ENCODE measurements around the gene PAPPA.

PAPPA gene

DNA sequence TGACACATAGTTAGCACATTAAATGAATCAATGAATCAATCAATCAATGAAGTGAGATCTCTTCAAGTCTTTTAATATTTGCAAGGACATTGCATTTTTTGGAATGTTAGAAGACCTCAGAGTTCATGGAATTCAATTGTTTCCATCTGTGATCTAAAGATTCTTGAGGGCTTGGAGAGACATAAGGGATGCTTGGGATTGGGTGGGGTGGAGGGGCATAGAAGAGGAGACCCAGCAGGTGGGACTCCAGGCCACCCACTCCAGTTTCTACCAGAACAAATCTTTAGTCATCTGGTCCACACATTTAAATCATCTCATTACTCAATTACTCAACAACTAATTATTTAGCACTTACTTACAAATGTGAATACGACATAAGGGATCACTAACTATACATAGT lies 282.5 kb downstream of the PAPPA start:
- no peak for DNase-seq

DNA sequence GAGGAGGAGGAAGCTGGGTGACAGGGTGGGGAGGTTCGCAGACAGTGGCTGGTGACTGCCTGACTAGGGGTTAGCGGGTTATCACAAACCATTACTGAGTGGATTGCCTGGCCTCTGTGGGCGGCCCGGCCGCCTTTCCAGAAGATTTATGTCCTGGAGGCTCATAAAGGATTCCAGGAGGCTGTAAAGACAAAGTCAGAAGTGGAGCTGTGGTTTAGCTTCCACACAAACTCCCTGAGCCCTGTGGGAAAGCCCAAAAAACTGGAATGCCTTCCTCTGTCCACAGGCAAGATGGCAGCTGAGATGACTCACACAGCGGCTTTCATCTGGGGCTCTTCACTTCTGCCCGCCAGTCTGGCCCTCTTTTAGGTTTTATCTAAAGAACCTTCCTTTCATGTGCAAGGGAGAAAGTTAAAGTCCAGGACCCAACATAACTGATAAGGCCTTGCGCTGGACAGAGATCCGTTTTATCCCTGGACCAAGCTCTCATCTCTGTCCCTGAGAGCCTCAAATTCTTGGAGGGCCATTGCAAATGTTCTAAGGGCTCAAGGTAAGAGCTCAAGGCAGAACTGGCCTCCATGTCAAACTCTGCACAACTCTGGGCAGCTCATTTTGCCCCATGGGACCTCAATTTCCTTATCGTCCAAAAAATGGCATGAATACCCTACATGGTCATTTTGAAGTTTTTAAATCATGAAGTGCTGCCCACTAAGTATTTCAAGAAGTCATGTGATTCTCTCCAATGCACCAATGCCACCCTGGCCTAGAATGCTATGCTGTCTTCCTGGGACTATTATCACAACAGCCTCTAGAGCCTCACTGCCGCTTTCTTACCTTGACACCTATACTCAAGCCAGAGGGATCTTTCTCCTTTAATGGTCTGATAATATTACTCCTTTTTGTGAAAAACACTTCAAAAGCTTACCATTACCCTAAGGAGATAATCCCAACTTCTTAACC lies 284.1 kb downstream of the PAPPA start:
- no peak for DNase-seq

DNA sequence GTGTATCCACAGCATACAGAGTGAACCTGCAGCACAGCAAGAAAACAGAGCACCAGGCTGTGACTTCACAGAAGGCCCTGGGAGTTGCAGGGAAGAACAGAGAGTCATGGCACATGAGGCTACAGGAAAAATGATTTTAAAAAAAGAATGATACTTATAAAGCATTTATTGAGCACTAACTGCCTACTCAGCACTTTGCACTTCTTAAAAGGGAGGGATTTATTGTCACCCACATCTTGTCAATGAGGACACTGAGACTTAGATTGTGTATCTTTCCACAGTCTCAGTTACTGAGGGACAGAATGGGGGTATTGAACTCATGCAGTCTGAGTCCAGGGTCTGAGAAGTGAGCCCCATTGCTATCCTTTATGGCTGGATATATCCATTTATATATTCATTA lies 288.9 kb downstream of the PAPPA start:
- no peak for DNase-seq

DNA sequence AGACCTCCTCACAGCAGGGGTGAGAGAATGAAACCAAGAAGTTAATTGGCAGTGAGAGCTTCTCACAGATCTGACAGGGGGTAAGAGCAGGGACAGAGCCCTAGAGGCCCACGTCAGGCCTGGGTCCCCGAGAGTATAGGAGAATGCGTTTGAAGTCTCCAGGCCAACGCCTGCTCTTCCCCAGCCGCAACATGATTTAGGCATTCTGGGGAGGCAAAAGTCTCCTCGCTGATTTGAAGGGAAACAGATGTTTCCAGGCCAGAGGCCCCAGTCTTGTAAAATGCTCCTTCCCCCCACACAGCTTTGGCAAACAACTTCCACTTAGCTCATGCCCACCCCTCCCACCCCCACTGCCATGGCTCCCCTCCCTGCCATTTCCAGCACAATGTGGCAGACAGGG lies 294.3 kb downstream of the PAPPA start:
- DNase-seq = no peak

DNA sequence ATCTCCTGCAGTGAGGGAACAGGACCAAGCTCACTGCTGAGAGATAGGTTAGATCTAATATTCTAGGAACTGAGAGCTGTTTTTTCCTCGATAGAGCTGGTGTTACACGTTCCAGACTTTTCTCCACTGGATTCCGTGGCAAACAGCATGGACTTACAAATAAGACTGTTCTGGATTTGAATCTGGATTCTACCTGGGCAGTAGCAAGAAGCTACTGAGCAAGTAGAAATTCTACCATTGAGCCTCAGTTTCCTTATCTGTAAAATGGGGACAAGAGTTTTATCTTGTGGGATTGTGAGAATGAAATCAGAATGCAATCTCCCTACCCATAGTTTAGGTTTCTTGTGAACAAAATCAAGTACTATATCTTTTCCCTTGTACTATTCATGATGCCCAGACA lies 294.8 kb downstream of the PAPPA start:
- DNase-seq = no peak

- no peak for DNase-seq
Measured at GRCh38 chr9:116449949-116450348, 296.4 kb downstream of the PAPPA start.

GRCh38 chr9:116450378-116451139 lies 297.0 kb downstream of the PAPPA start:
- no peak for DNase-seq

- DNase-seq = no peak
Measured at GRCh38 chr9:116451500-116452115, 298.0 kb downstream of the PAPPA start.
